NCI-H1092 treated with DMSO at 0.1 percent for 48 hours (cell line): ENCODE data around the gene FUT3.
A peak's percentile ranks its signal among the peaks of the same experiment; 100 is the strongest.
"Not testable (repeated sequence)": the region's sequence is repeated elsewhere in the genome, so short reads cannot be mapped to it uniquely, and the experiment has no call there.

Experiments
- DNase-seq: peaks from one replicate; lab custom pipeline; 2025; lab: John Stamatoyannopoulos, UW

Gene FUT3

GRCh38 chr19:5848621-5849020 lies 2.6 kb downstream of the FUT3 start:
- not testable (repeated sequence) for DNase-seq

DNA sequence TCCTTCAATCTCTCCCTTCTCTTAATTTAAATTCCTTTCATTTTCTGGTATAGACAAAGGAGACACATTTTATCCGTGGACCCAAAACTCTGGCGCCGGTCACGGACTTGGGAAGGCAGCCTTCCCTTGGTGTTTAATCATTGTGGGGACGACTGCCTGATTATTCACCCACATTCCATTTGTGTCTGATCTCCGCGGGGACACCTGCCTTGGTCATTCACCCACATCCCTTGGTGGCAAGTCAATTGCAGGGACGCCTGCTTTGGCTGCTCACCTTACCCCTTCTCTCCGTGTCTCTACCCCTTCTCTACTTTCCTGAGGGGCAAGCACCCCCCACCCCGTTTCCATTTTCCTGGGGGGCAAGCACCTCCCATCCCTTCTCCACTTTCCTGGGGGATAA lies 3.4 kb downstream of the FUT3 start:
- not testable (repeated sequence) for DNase-seq

GRCh38 chr19:5844456-5845433 lies 6.5 kb downstream of the FUT3 start:
- no peak for DNase-seq

DNA sequence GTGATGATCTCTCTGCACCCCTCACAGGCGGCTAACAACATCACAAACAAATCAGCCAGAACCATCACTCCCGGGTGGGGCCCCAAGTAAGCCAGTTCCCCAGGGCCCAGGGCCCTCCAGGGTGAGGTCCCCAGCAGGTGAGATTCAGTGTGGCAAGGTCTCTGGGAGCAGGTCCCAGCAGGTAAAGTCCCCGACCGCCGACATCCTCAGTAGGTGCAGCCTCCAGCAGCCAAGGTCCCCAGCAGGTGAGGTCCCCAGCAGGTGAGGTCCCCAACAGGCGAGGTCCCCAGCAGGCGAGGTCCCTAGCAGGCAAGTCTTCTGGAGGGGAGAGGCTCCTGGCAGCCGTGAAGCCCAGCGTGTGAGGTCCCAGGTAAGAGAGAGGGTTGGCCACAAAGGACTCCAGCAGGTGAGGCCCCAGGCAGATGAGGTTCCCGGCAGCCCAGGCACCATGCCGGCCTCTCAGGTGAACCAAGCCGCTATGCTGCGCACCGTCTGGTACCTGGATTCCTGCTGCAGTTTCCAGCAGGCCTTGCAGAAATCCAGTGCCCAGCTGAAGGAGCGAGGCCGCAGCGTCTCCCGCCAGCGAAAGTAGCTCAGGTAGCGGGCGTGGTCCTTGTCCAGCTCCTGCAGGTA lies 7.8 kb downstream of the FUT3 start:
- no peak for DNase-seq

DNA sequence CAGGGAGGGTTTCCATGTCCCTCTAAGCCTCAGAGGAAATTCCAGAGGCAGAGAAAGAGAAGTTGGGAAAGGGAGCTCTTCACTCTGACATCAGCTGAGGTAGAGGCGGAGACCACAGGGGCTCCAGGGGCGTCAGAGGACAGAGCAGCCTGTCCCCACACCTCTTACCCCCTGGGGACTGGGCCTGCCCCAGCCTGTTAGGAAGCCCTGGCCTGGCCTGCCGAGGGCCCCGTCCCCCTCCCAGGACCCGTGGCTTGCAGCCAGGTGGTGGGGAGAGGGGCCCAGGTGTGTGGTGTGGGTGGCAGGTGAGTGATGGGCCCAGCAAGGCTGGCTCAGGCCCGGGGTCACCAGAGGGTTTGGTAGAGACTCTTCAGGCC lies 9.5 kb downstream of the FUT3 start:
- not testable (repeated sequence) for DNase-seq

- DNase-seq: no peak
Observed at GRCh38 chr19:5839065-5840017, 11.9 kb downstream of the FUT3 start, which contains the start of gene FUT6. Gene FUT6 (minus strand): TSS chr19:5839702. CDS start chr19:5832567, 7,135 bp downstream.

DNA sequence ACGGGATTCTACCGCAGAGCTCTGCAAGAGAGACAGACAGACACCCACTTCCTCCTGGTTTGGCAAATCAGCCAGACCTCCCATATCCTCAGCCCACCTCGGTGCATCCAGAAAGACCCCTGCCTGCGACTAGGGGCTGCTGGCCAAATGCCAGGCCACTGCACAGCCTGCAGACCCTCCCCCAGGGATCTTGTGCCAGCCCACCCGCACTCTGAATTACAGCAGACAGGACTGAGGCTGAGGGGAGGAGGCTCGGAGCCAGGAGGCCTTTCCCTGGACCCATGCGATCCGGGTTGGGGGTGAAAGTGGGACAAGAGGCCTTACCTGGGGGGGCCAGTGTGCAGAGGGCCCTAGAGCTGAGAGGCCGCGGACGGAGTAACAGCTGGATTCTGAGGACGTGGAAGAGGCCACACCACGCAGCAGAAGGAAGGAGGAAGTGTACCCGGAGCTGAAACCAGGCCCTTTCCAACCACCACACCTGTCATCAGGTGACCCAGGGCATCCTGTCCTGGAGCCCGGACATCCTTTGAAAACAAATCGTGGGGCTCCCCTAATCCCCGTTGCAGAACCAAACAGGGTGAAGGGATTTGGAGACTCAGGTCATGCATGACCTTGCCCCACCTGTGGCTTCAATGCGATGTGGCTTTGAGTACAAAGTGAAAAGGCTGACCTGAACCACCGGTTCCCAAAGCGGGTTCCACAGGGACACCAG lies 12.7 kb downstream of the FUT3 start:
- DNase-seq: no peak

DNA sequence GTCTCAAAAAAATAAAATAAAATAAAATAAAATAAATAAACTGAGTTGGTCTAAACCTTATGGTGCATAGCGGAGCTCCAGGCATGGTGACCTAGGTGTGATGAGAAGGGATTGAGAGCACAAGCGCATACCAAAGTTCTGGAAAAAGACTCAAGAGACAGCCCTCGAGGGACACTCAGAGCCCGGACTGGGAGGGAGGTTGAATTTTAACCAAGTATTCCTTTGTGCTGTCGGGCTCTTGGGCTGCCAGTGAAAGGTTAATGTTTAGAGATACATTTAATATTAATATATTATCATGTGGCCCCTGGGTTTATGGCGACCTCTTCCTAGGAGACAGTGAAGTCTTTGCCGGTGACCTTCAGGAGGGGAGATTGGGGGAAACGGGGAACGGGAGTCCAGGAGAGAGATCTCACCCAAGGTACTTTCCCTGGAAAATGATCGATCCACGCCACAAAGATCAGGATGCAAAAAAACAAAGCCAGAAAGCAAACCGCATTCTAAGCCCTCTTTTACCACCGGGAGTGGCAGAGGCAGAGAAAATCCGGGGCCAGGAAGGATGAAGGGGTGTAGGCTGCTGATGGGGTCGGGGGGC lies 13.4 kb downstream of the FUT3 start:
- DNase-seq: no peak

DNA sequence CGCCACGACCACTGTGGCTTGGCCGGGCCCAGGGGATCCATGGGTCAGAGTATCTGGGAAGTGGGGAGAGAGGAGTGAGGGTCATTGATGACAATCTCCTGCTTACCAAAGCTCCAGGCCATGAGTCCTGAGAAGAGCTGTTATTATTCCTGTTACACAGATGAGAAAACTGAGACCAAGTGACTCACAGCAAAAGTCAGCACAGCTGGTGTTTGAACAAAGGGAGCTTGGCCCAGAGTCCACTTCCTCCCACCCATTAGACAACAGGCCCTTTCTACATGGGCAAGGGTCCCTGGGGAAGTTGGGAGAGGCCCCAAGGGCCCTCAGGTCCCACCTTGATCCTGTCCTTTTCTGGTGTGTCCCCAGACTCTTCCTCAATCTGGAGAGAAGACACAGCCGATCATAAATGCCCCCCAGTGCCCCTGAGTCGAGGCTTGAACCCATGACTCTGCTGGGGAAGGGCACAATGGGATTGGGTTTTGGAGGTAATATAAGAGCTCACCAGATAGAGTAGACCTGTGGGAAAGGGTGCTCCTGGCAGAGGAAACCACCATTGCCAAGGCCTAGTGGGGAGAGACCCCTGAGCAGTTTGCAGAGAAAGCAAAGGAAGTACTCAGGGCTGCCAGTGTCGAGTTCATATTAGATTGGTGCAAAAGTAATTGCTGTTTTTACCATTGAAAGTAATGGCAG lies 18.6 kb downstream of the FUT3 start:
- DNase-seq: no peak

DNA sequence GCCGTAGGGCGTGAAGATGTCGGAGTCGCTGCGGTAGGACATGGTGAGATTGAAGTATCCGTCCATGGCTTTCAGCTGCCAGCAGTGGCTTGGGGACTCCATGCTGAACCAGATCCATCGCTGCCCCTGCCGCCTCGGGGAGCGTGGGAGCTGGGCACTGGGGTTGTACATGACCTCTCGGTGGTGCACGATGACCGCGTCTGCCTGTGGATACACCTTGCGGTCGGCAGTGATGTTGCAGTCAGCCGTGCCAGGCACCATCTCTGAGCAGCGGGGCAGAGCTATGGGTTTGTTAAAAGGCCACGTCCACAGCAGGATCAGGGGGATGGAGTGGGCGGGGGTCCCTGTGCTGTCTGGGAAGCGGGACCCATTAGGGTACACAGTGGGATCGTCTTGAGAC lies 19.2 kb downstream of the FUT3 start:
- DNase-seq: no peak

DNA sequence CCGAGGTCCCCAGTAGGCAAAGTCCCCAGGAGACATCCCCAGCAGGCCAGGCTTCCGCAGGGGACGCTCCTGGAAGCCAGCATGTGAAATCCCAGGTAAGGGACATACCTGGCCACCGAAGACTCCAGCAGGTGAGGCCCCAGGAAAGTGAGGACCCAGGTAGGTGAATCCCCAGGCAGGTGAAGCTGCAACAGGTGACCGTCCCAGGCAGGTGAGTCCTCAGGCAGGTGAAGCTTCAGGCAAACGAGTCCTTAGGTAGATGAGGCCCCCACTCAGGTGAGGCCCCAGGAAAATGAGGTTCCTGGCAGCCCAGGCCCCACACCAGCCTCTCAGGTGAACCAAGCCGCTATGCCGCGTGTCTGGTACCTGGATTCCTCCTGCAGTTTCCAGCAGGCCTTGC lies 20.1 kb downstream of the FUT3 start:
- DNase-seq: no peak

DNA sequence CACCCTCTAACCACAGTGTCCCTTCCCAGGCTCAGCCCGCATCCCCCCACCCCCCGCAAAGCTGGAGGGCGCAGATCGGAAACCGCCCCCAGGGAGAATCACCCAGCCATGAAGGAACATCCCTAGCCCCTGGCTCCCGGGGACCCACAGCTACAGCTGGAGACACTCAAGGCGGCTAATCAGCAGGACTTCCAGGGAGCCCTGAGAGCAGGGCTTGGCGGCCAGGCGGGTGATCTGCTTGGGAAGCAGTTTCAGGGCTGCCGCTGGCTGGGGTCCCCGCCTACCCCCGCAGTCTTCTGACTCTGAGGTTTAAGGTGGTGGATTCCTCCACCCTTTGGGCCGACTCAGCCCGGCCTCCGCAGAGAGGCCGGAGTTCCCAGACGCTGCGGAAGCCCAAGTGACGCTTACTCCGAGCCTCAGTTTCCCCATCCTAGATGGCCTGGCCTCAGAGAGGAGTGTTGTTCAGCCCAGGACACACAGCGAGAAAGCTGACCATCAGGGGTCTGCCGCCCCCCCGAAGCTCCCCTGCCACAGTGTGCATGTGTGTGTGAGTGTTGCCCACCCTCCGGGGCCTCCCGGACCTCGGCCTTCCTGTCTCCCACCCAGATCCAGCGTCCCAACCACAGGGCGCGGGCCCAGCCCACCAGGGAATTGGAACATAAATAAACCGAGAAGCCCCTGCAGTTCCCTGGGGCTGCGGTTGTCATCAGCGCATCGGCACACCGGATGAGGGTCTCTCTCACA lies 21.5 kb downstream of the FUT3 start:
- DNase-seq: no peak

GRCh38 chr19:5828661-5829566 lies 22.3 kb downstream of the FUT3 start:
- peak; percentile 88 for DNase-seq

- DNase-seq: peak; percentile 95
Observed at GRCh38 chr19:5827891-5828660, 23.2 kb downstream of the FUT3 start.

DNA sequence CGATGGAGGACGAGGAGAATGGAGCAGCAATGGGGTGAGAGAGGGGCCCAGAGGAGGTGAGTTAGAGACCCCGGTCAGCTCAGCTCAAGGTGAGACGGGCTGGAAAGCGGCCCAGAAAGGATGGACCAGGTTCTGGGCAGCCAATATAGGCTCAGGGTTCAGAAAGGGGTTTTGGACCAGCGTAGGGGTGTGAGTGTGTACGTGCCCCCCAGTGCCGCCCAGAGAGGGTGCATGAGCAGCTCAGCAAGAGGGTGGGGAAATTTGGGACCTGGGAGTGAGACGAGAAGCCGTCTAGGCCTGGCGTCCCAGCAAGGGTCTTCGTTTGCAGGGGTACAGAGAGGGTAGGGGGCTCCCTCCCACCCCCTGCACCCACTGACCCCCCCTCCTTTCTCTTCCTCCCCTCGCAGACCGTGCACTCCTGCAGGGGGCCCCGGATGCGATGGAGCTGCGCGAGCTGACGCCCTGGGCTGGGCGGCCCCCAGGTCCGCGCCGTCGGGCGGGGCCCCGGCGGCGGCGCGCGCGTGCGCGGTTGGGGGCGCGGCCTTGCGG lies 23.8 kb downstream of the FUT3 start:
- DNase-seq: no peak

GRCh38 chr19:5826531-5827341 lies 24.5 kb downstream of the FUT3 start:
- DNase-seq: peak; percentile 79

GRCh38 chr19:5825178-5825577 lies 26.1 kb downstream of the FUT3 start:
- no peak for DNase-seq
